ENCODE data around the gene ZNF787. TPM values are rescaled to one million over a fixed set of nuclear protein-coding genes. Genes with fewer than 3 reads are reported as not detected.

The ZNF787 gene
- total and polyA plus RNA-seq, 2 of the 8 experiments (the other 6 are each of a cell fraction or from before 2014, with no cell fraction given): 19.7 to 56.0 TPM

DNA sequence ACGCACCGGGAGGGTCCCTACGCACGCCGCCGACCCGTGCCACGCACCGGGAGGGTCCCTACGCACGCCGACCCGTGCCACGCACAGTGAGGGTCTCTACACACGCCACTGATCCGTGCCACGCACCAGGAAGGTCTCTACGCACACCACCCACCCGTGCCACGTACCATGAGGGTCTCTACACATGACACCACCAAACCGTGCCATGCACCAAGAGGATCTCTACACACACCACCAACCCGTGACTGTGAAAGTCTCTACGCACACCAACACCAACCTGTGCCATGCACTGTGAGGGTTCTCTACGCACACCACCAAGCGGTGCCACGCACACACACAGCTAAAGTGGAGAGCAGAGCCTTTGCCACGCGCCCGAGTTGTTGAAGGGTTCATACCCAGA lies 16.7 kb downstream of the ZNF787 start (continued):
- TF ChIP-seq, protein P1, sequence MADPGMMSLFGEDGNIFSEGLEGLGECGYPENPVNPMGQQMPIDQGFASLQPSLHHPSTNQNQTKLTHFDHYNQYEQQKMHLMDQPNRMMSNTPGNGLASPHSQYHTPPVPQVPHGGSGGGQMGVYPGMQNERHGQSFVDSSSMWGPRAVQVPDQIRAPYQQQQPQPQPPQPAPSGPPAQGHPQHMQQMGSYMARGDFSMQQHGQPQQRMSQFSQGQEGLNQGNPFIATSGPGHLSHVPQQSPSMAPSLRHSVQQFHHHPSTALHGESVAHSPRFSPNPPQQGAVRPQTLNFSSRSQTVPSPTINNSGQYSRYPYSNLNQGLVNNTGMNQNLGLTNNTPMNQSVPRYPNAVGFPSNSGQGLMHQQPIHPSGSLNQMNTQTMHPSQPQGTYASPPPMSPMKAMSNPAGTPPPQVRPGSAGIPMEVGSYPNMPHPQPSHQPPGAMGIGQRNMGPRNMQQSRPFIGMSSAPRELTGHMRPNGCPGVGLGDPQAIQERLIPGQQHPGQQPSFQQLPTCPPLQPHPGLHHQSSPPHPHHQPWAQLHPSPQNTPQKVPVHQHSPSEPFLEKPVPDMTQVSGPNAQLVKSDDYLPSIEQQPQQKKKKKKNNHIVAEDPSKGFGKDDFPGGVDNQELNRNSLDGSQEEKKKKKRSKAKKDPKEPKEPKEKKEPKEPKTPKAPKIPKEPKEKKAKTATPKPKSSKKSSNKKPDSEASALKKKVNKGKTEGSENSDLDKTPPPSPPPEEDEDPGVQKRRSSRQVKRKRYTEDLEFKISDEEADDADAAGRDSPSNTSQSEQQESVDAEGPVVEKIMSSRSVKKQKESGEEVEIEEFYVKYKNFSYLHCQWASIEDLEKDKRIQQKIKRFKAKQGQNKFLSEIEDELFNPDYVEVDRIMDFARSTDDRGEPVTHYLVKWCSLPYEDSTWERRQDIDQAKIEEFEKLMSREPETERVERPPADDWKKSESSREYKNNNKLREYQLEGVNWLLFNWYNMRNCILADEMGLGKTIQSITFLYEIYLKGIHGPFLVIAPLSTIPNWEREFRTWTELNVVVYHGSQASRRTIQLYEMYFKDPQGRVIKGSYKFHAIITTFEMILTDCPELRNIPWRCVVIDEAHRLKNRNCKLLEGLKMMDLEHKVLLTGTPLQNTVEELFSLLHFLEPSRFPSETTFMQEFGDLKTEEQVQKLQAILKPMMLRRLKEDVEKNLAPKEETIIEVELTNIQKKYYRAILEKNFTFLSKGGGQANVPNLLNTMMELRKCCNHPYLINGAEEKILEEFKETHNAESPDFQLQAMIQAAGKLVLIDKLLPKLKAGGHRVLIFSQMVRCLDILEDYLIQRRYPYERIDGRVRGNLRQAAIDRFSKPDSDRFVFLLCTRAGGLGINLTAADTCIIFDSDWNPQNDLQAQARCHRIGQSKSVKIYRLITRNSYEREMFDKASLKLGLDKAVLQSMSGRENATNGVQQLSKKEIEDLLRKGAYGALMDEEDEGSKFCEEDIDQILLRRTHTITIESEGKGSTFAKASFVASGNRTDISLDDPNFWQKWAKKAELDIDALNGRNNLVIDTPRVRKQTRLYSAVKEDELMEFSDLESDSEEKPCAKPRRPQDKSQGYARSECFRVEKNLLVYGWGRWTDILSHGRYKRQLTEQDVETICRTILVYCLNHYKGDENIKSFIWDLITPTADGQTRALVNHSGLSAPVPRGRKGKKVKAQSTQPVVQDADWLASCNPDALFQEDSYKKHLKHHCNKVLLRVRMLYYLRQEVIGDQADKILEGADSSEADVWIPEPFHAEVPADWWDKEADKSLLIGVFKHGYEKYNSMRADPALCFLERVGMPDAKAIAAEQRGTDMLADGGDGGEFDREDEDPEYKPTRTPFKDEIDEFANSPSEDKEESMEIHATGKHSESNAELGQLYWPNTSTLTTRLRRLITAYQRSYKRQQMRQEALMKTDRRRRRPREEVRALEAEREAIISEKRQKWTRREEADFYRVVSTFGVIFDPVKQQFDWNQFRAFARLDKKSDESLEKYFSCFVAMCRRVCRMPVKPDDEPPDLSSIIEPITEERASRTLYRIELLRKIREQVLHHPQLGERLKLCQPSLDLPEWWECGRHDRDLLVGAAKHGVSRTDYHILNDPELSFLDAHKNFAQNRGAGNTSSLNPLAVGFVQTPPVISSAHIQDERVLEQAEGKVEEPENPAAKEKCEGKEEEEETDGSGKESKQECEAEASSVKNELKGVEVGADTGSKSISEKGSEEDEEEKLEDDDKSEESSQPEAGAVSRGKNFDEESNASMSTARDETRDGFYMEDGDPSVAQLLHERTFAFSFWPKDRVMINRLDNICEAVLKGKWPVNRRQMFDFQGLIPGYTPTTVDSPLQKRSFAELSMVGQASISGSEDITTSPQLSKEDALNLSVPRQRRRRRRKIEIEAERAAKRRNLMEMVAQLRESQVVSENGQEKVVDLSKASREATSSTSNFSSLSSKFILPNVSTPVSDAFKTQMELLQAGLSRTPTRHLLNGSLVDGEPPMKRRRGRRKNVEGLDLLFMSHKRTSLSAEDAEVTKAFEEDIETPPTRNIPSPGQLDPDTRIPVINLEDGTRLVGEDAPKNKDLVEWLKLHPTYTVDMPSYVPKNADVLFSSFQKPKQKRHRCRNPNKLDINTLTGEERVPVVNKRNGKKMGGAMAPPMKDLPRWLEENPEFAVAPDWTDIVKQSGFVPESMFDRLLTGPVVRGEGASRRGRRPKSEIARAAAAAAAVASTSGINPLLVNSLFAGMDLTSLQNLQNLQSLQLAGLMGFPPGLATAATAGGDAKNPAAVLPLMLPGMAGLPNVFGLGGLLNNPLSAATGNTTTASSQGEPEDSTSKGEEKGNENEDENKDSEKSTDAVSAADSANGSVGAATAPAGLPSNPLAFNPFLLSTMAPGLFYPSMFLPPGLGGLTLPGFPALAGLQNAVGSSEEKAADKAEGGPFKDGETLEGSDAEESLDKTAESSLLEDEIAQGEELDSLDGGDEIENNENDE (IDR thresholded peaks at IDR 0.05; ENCODE audit: insufficient replicate concordance, low read length): no peak
- TF ChIP-seq TBP (IDR thresholded peaks at IDR 0.05; ENCODE audit: low read depth, low read length): no peak
- TF ChIP-seq PHF8 (conservative IDR thresholded peaks at IDR 0.05; ENCODE audit: low read depth, low read length): no peak
- no peak for TF ChIP-seq JUND (IDR thresholded peaks at IDR 0.05; ENCODE audit: low read length)
- no peak for TF ChIP-seq RAD21 (IDR thresholded peaks at IDR 0.05 in 1 of 2, conservative IDR thresholded peaks at IDR 0.05 in 1 of 2; ENCODE audit: low read depth in 2 of 2, low read length in 2 of 2)
- TF ChIP-seq KDM5A (IDR thresholded peaks at IDR 0.05; ENCODE audit: low read length): no peak
- TF ChIP-seq BACH1 (IDR thresholded peaks at IDR 0.05; ENCODE audit: low read length): no peak
- TF ChIP-seq NRF1 (IDR thresholded peaks at IDR 0.05; ENCODE audit: low read depth, low read length): no peak
- no peak for TF ChIP-seq RFX5 (IDR thresholded peaks at IDR 0.05; ENCODE audit: borderline replicate concordance, low read depth, low read length)

Data from H1 (cell line).